A549 (cell line): Measurements from ENCODE around the gene ZG16B. TPM values are rescaled to one million over a fixed set of nuclear protein-coding genes. Genes with fewer than 3 reads are reported as not detected.

Source experiments
- ATAC-seq, 2 experiments: fragments of 200-7000 bp in 1 of 2; fragments of >200 bp in 1 of 2; cut with Nextera tagmentation in 1 of 2; cut with Tn5 transposase in 1 of 2; 3 replicates each; pipeline versions ENCODE4 v1.8.0 to v1.9.1; 2018 to 2020; ENCODE audit warnings: mild to moderate bottlenecking in 1 of 2, moderate library complexity in 1 of 2
- CTCF ChIA-PET: fragments of 300-600 bp; sonication (Branson Sonifier 250); formaldehyde crosslinking; extraction: SDS; loops from one replicate; lab custom pipeline; 2021; ENCODE audit warnings: antibody characterized with exemption, inconsistent platforms; lab: Yijun Ruan, JAX
- POLR2A ChIA-PET: fragments of 350-600 bp; formaldehyde crosslinking; extraction: SDS; loops from one replicate; lab custom pipeline; 2021; ENCODE audit warnings: antibody characterized with exemption, inconsistent platforms; lab: Yijun Ruan, JAX
- DNase-seq, 2 experiments: peaks; one replicate each; pipeline versions ENCODE4 v3.0.0 to v3.0.0-alpha.2; 2011 to 2016; ENCODE audit warnings: low read depth in 1 of 2, low spot score in 1 of 2
- FAIRE-seq: peaks from 2 replicates; lab custom pipeline; 2011; peaks lifted over from hg19 to GRCh38; lab: Jason Lieb, UNC
- H3K27ac ChIP-seq, 2 experiments: fragments of >200 bp; sonication (Bioruptor Twin); formaldehyde crosslinking; 3 replicates each; pipeline ENCODE4 v1.5.1; 2016 to 2017
- H3K4me1 ChIP-seq: fragments of >200 bp; sonication (Bioruptor Twin); formaldehyde crosslinking; 3 replicates; pipeline ENCODE4 v1.6.1; 2016
- H3K4me2 ChIP-seq: fragments of >200 bp; sonication (Bioruptor Twin); formaldehyde crosslinking; 3 replicates; pipeline ENCODE4 v1.6.1; 2016
- H3K4me3 ChIP-seq: fragments of >200 bp; sonication (Bioruptor Twin); formaldehyde crosslinking; 3 replicates; pipeline ENCODE4 v1.5.1; 2016
- H3K9me3 ChIP-seq: fragments of >200 bp; sonication (Bioruptor Twin); formaldehyde crosslinking; 3 replicates; pipeline ENCODE4 v1.6.1; 2016
- BHLHE40 ChIP-seq: IDR thresholded peaks from 2 replicates; pipeline ENCODE4 v1.6.1; 2012; ENCODE audit warnings: low read depth, low read length, inconsistent platforms
- CBX8 ChIP-seq: fragments of 200-600 bp; sonication (generic); IDR thresholded peaks from 2 replicates; pipeline ENCODE4 v1.6.1; 2016
- CHD4 ChIP-seq: fragments of 200-600 bp; sonication (generic); IDR thresholded peaks from 2 replicates; pipeline ENCODE4 v1.6.1; 2016; ENCODE audit warnings: antibody characterized with exemption, mild to moderate bottlenecking, borderline replicate concordance
- EHMT2 ChIP-seq: fragments of 200-600 bp; sonication (generic); IDR thresholded peaks from 2 replicates; pipeline ENCODE4 v1.6.1; 2016; ENCODE audit warnings: antibody characterized with exemption, low read depth, mild to moderate bottlenecking, moderate library complexity
- ELK1 ChIP-seq: fragments of 150-350 bp; IDR thresholded peaks from 2 replicates; pipeline ENCODE4 v1.6.1; 2014; ENCODE audit warnings: low read depth, mild to moderate bottlenecking, low read length
- EP300 ChIP-seq, 2 experiments: fragments of >200 bp; sonication (Bioruptor Twin); formaldehyde crosslinking; IDR thresholded peaks; 2 replicates in 1 of 2; 3 replicates in 1 of 2; pipeline ENCODE4 v1.6.1; 2016 to 2017
- ESRRA ChIP-seq: fragments of 150-350 bp; IDR thresholded peaks from 2 replicates; pipeline ENCODE4 v1.6.1; 2014; ENCODE audit warnings: mild to moderate bottlenecking, low read length, borderline replicate concordance
- FOSB ChIP-seq: fragments of 250-450 bp; sonication (Bioruptor Pico); IDR thresholded peaks from 2 replicates; pipeline ENCODE4 v1.5.0; 2020; ENCODE audit warnings: mild to moderate bottlenecking, moderate library complexity
- FOSL2 ChIP-seq, 2 experiments: fragments of 450-650 bp in 1 of 2; fragments of >200 bp in 1 of 2; sonication (Bioruptor Twin) in 1 of 2; formaldehyde crosslinking; IDR thresholded peaks; 2 replicates each; pipeline versions ENCODE4 v1.5.0 to v1.6.1; 2016 to 2020; ENCODE audit warnings: mild to moderate bottlenecking in 1 of 2, moderate library complexity in 1 of 2
- GATA3 ChIP-seq: IDR thresholded peaks from 2 replicates; pipeline ENCODE4 v1.6.1; 2012; ENCODE audit warnings: borderline replicate concordance
- HDAC2 ChIP-seq: fragments of 200-600 bp; sonication (generic); IDR thresholded peaks from 2 replicates; pipeline ENCODE4 v1.6.1; 2016
- HES2 ChIP-seq: fragments of >200 bp; sonication (Bioruptor Twin); formaldehyde crosslinking; IDR thresholded peaks from 2 replicates; pipeline ENCODE4 v1.6.1; 2016
- HOXA7 ChIP-seq: fragments of 250-450 bp; sonication (Bioruptor Pico); IDR thresholded peaks from 2 replicates; pipeline ENCODE4 v1.5.0; 2020; ENCODE audit warnings: mild to moderate bottlenecking, moderate library complexity
- JUNB ChIP-seq: fragments of >200 bp; sonication (Bioruptor Twin); formaldehyde crosslinking; IDR thresholded peaks from 2 replicates; pipeline ENCODE4 v1.6.1; 2016
- KDM1A ChIP-seq: fragments of 200-600 bp; sonication (generic); IDR thresholded peaks from 2 replicates; pipeline ENCODE4 v1.6.1; 2016; ENCODE audit warnings: low read depth, mild to moderate bottlenecking
- MAFK ChIP-seq: fragments of 450-650 bp; IDR thresholded peaks from 2 replicates; pipeline ENCODE4 v1.6.1; 2014; ENCODE audit not compliant: partially characterized antibody
- MYC ChIP-seq: IDR thresholded peaks from 2 replicates; pipeline ENCODE4 v1.6.1; 2012; ENCODE audit warnings: mild to moderate bottlenecking, inconsistent platforms, low read length, improper control_type of control experiment, borderline replicate concordance
- NFE2L2 ChIP-seq: fragments of 150-350 bp; conservative IDR thresholded peaks from 2 replicates; pipeline ENCODE4 v1.6.1; 2014; ENCODE audit warnings: low read length
- NR3C1 ChIP-seq: fragments of >200 bp; sonication (Bioruptor Twin); formaldehyde crosslinking; IDR thresholded peaks from 3 replicates; pipeline ENCODE4 v1.6.1; 2017
- PHF8 ChIP-seq: fragments of 200-600 bp; sonication (generic); IDR thresholded peaks from 2 replicates; pipeline ENCODE4 v1.6.1; 2016; ENCODE audit warnings: low read depth, mild to moderate bottlenecking, antibody characterized with exemption, moderate library complexity, borderline replicate concordance
- POLR2AphosphoS2 ChIP-seq: conservative IDR thresholded peaks from 2 replicates; pipeline ENCODE4 v1.6.1; 2012; ENCODE audit warnings: low read length, improper control_type of control experiment, inconsistent platforms
- RCOR1 ChIP-seq: fragments of 150-350 bp; IDR thresholded peaks from 2 replicates; pipeline ENCODE4 v1.6.1; 2014; ENCODE audit warnings: antibody characterized with exemption, low read length, low read depth
- RFX5 ChIP-seq: fragments of 450-650 bp; IDR thresholded peaks from 2 replicates; pipeline ENCODE4 v1.7.1; 2014; ENCODE audit warnings: antibody characterized with exemption, mild to moderate bottlenecking, moderate library complexity
- SREBF2 ChIP-seq: fragments of 450-650 bp; IDR thresholded peaks from 2 replicates; pipeline ENCODE4 v1.6.1; 2014; ENCODE audit warnings: mild to moderate bottlenecking, moderate library complexity
- USF2 ChIP-seq: fragments of 450-650 bp; IDR thresholded peaks from 2 replicates; pipeline ENCODE4 v1.6.1; 2014; ENCODE audit warnings: antibody characterized with exemption
- ZC3H11A ChIP-seq: fragments of 450-650 bp; IDR thresholded peaks from 2 replicates; pipeline ENCODE4 v1.6.1; 2014; ENCODE audit warnings: antibody characterized with exemption, mild to moderate bottlenecking
- WGBS: methylation state at CpG from one replicate; pipeline ENCODE4 v1.1.6; 2017; ENCODE audit errors: missing lambda C conversion rate; 5-methylcytosine and 5-hydroxymethylcytosine counted together
- polyA plus RNA-seq, 4 experiments: library from polyadenylated mRNA; depleted of rRNA in 3 of 4; stranded (reverse); fragments of >200 nt; fragmentation: RNase III in 1 of 4; extraction: RNeasy Plus Mini Kit Qiagen cat#74134 plus additional on column Dnase treatment in 1 of 4; gene quantifications; 2 replicates in 3 of 4; 3 replicates in 1 of 4; pipeline ENCODE4 v1.2.3, GENCODE V29; 2011 to 2017
- TF ChIP-seq, protein P1 (sequence below): IDR thresholded peaks from 2 replicates; pipeline ENCODE4 v1.6.1; 2012
- TF ChIP-seq, protein P2 (sequence below): fragments of 250-450 bp; sonication (Bioruptor Pico); IDR thresholded peaks from 2 replicates; pipeline ENCODE4 v1.5.0; 2021; ENCODE audit warnings: mild to moderate bottlenecking, moderate library complexity, borderline replicate concordance

The ZG16B gene
- polyA plus RNA-seq, 2 of the 4 experiments (the other 2 are of a cell fraction): 0.40 to 0.85 TPM

DNA sequence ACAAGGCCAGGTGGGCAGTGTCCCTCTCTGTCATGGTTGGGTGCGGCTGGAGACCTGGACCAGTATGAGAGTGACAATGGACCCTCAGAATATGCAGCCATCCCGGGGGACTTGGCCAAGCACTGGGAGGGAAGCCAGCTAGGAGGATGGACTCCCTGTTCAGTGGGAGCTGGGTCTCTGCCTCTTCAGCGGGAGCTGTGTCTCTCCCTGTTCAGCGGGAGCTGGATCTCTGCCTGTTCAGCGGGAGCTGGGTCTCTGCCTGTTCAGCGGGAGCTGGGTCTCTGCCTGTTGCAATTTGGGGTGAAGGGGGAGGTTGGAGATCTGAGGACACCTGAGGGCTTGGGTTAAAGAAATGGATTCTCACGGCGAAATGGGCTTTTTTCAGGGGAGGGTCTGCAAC, 38.9 kb upstream of the ZG16B start:
- TF ChIP-seq NFE2L2 (no peak), USF2 (no peak), JUNB (no peak), FOSL2 (IDR thresholded peaks at IDR 0.05) (no peak), FOSL2 (CRISPR knock-in tag; IDR thresholded peaks at IDR 0.05) (no peak), ELK1 (no peak), CHD4 (no peak), RFX5 (no peak), RCOR1 (no peak), ZC3H11A (no peak), NR3C1 (no peak), GATA3 (no peak), ESRRA (no peak), FOSB (no peak), POLR2AphosphoS2 (no peak)
- TF ChIP-seq, protein P1, sequence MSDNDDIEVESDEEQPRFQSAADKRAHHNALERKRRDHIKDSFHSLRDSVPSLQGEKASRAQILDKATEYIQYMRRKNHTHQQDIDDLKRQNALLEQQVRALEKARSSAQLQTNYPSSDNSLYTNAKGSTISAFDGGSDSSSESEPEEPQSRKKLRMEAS: no peak
- TF ChIP-seq, all 56 proteins: peak for 0
- H3K27ac ChIP-seq: no peak overlapping the region
- CTCF ChIA-PET: interaction anchor here (0.9 to 3.3 kb wide), 7 partner anchors 7 to 47 kb away, joined by 3 to 15 read pairs (median 5); no protein-coding TSS in a partner anchor
- POLR2A ChIA-PET: interaction anchor here (0.5 to 0.9 kb wide), 2 partner anchors 114 to 617 kb away, joined by 3 read pairs; no protein-coding TSS in a partner anchor
- H3K4me3 ChIP-seq: no peak overlapping the region
- WGBS: 35% methylated on average over 8 of the region's 8 CpGs
- H3K4me2 ChIP-seq: no peak overlapping the region
- DNase-seq: no peak
- ATAC-seq: no peak
- no peaks in the 10 kb centered on the region for H3K9me3 ChIP-seq
- peaks cover 22% of the 10 kb centered on the region for H3K4me1 ChIP-seq
- no peak for FAIRE-seq

GRCh38 chr16:2792940-2793339, 37.2 kb upstream of the ZG16B start:
- POLR2A ChIA-PET: no interaction called here
- H3K4me3 ChIP-seq: no peak overlapping the region
- H3K9me3 ChIP-seq: no peaks in the 10 kb centered on the region
- ATAC-seq: no peak
- WGBS: 83% methylated on average over 10 of the region's 10 CpGs
- peaks cover 24% of the 10 kb centered on the region for H3K4me1 ChIP-seq
- no peak for FAIRE-seq
- no peak overlapping the region for H3K27ac ChIP-seq
- TF ChIP-seq CHD4 (no peak), SREBF2 (no peak), PHF8 (no peak), MAFK (no peak), MYC (no peak), ELK1 (no peak), EP300 (IDR thresholded peaks at IDR 0.05) (no peak), CBX8 (no peak), EHMT2 (no peak), RFX5 (no peak), HDAC2 (no peak), RCOR1 (no peak), BHLHE40 (no peak), HOXA7 (CRISPR knock-in tag) (no peak), GATA3 (no peak), FOSB (no peak), KDM1A (no peak), HES2 (no peak)
- TF ChIP-seq, protein P1: no peak
- TF ChIP-seq, protein P2, sequence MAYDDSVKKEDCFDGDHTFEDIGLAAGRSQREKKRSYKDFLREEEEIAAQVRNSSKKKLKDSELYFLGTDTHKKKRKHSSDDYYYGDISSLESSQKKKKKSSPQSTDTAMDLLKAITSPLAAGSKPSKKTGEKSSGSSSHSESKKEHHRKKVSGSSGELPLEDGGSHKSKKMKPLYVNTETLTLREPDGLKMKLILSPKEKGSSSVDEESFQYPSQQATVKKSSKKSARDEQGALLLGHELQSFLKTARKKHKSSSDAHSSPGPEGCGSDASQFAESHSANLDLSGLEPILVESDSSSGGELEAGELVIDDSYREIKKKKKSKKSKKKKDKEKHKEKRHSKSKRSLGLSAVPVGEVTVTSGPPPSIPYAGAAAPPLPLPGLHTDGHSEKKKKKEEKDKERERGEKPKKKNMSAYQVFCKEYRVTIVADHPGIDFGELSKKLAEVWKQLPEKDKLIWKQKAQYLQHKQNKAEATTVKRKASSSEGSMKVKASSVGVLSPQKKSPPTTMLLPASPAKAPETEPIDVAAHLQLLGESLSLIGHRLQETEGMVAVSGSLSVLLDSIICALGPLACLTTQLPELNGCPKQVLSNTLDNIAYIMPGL (CRISPR knock-in tag): no peak
- DNase-seq: no peak
- CTCF ChIA-PET: interaction anchor here (1.9 kb wide), 1 partner anchor 9 kb away, joined by 5 read pairs; no protein-coding TSS in a partner anchor
- no peak overlapping the region for H3K4me2 ChIP-seq
